ENCODE results near the gene SENP7.

SENP7 gene

GRCh38 chr3:101531473-101532086 lies 18.6 kb upstream of the SENP7 start:
- DNase-seq (ENCODE audit: low read depth) = no peak
- no peak overlapping the region for H3K4me3 ChIP-seq (ENCODE audit: low read length)
- no peak for TF ChIP-seq CTCF (conservative IDR thresholded peaks at IDR 0.05; ENCODE audit: low read depth, low read length)

- H3K4me3 ChIP-seq (ENCODE audit: low read length) = no peak overlapping the region
- no peak for DNase-seq (ENCODE audit: low read depth)
- no peak for TF ChIP-seq CTCF (conservative IDR thresholded peaks at IDR 0.05; ENCODE audit: low read depth, low read length)
These were observed 17.7 kb upstream of the SENP7 start for GRCh38 chr3:101530686-101531047.

- TF ChIP-seq CTCF (conservative IDR thresholded peaks at IDR 0.05; ENCODE audit: low read depth, low read length) = no peak
- no peak for DNase-seq (ENCODE audit: low read depth)
- no peak overlapping the region for H3K4me3 ChIP-seq (ENCODE audit: low read length)
These were observed 17.0 kb upstream of the SENP7 start for GRCh38 chr3:101529816-101530685.

GRCh38 chr3:101527906-101528305 lies 14.9 kb upstream of the SENP7 start:
- no peak overlapping the region for H3K4me3 ChIP-seq (ENCODE audit: low read length)
- no peak for DNase-seq (ENCODE audit: low read depth)
- no peak for TF ChIP-seq CTCF (conservative IDR thresholded peaks at IDR 0.05; ENCODE audit: low read depth, low read length)

- no peak overlapping the region for H3K4me3 ChIP-seq (ENCODE audit: low read length)
- no peak for DNase-seq (ENCODE audit: low read depth)
- no peak for TF ChIP-seq CTCF (conservative IDR thresholded peaks at IDR 0.05; ENCODE audit: low read depth, low read length)
These were observed 14.4 kb upstream of the SENP7 start for GRCh38 chr3:101527441-101527840.

- DNase-seq (ENCODE audit: low read depth) = no peak
- H3K4me3 ChIP-seq (ENCODE audit: low read length) = no peak overlapping the region
- no peak for TF ChIP-seq CTCF (conservative IDR thresholded peaks at IDR 0.05; ENCODE audit: low read depth, low read length)
These were observed 8.2 kb upstream of the SENP7 start for GRCh38 chr3:101521211-101521701.

Measured in retinal pigment epithelial cell (primary cell).